Activated naive CD8-positive, alpha-beta T cell treated with anti-CD3 and anti-CD28 coated beads, Interleukin-2, amount 50 U/mL, for 24 hours (primary cell): ENCODE data around the gene ICE2.

Source experiments
- ATAC-seq: fragments of 150-1000 bp; cut with Tn5 transposase; one replicate; pipeline ENCODE4 v1.10.0; 2021
- DNase-seq: peaks from one replicate; pipeline ENCODE4 v3.0.0; 2021
- H3K27ac Mint-ChIP-seq: one replicate; pipeline ENCODE4 v1.8.0; 2021; ENCODE audit warnings: mild to moderate bottlenecking, mixed read lengths
- H3K27me3 Mint-ChIP-seq: one replicate; pipeline ENCODE4 v1.8.0; 2021; ENCODE audit warnings: mixed read lengths
- H3K36me3 Mint-ChIP-seq: one replicate; pipeline ENCODE4 v1.8.0; 2021; ENCODE audit warnings: low read depth, mixed read lengths
- H3K4me1 Mint-ChIP-seq: one replicate; pipeline ENCODE4 v1.8.0; 2021; ENCODE audit warnings: mixed read lengths
- H3K4me3 Mint-ChIP-seq: one replicate; pipeline ENCODE4 v1.8.0; 2021; ENCODE audit warnings: mild to moderate bottlenecking, moderate library complexity, mixed read lengths
- H3K9me3 Mint-ChIP-seq: one replicate; pipeline ENCODE4 v1.8.0; 2021; ENCODE audit warnings: mixed read lengths

Gene ICE2, protein sequence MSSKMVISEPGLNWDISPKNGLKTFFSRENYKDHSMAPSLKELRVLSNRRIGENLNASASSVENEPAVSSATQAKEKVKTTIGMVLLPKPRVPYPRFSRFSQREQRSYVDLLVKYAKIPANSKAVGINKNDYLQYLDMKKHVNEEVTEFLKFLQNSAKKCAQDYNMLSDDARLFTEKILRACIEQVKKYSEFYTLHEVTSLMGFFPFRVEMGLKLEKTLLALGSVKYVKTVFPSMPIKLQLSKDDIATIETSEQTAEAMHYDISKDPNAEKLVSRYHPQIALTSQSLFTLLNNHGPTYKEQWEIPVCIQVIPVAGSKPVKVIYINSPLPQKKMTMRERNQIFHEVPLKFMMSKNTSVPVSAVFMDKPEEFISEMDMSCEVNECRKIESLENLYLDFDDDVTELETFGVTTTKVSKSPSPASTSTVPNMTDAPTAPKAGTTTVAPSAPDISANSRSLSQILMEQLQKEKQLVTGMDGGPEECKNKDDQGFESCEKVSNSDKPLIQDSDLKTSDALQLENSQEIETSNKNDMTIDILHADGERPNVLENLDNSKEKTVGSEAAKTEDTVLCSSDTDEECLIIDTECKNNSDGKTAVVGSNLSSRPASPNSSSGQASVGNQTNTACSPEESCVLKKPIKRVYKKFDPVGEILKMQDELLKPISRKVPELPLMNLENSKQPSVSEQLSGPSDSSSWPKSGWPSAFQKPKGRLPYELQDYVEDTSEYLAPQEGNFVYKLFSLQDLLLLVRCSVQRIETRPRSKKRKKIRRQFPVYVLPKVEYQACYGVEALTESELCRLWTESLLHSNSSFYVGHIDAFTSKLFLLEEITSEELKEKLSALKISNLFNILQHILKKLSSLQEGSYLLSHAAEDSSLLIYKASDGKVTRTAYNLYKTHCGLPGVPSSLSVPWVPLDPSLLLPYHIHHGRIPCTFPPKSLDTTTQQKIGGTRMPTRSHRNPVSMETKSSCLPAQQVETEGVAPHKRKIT

DNA sequence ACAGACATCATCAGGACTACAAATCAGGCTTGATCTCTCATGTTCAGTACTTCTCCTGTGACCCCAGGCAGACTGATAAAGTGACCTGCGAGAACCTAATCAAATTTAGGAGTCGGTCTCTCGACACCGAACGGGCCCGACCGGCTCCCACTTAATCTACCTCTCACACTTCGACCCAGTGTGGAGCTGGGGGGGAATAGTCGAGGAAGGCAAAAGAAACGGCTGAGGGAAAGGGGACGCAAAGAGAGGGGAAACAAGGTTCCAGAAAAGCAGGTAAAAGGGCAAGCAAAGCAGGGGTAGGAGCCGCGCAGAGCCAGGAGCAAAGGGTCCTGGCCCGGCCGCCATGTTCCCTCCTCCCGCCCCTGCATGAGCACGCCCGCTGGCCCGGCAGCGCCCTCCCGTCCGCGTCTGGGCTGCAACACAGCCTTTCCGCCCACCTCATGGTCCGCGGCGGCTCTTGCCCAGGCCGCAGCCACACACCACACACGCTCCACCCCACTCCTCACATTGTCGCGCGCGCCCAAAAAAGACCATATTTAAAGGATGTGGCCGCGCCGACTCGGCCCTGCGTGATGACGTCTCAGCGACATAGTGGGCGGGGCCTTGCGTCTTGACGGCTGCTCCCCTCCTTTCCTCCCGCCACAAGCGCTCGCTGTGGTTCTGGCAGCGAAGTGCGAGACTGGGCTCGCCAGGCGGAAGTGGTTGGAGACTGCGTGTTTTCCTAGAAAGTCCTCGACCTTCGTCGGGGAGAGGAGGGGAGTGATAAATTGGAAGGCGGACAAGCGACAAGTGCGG lies at the start of gene ICE2:
Gene ICE2 (minus strand): TSS at position 577 of the 795 bp plus-strand sequence. CDS start 1,165 bp downstream, outside the sequence.
- ATAC-seq (peak; percentile 92), DNase-seq (peak; percentile 98)
- Mint-ChIP-seq H3K9me3 (no peaks in the 10 kb centered on the region), H3K27ac (peak within 1 kb of the TSS; percentile 100), H3K36me3 (peaks cover 17% of the 10 kb centered on the region), H3K4me3 (peak within 1 kb of the TSS; percentile 98), H3K27me3 (peaks cover 4% of the 10 kb centered on the region), H3K4me1 (peaks cover 63% of the 10 kb centered on the region)

GRCh38 chr15:60528530-60528929 lies 49.6 kb upstream of the ICE2 start:
- Mint-ChIP-seq H3K4me1 (peaks cover 72% of the 10 kb centered on the region), H3K9me3 (no peaks in the 10 kb centered on the region), H3K4me3 (no peak overlapping the region), H3K27me3 (no peaks in the 10 kb centered on the region), H3K27ac (peak overlapping the region; percentile 88), H3K36me3 (peaks cover 21% of the 10 kb centered on the region)
- peak; percentile 75 for ATAC-seq
- no peak for DNase-seq

DNA sequence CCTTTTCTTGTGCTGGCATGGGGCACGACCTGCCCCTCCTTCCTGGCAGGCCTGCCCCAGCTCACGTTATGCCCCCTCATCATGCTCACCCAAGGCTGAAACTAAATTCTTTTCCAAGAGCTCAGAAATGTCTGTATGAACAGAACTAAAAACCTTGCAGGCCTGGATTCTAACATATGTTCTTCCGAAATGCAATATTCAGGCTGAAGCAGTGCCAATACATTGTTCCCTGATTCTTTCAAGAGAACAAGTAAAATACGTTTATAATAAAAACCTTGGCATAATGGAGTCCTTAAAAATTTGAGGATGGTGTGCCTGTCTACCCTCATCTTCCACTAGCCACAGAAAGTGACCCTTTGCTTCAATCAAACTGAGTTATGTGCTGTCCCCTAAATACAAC lies 48.5 kb upstream of the ICE2 start:
- no peaks in the 10 kb centered on the region for H3K27me3 Mint-ChIP-seq
- no peaks in the 10 kb centered on the region for H3K9me3 Mint-ChIP-seq
- no peak for DNase-seq
- H3K4me3 Mint-ChIP-seq = no peak overlapping the region
- peak overlapping the region; percentile 60 for H3K27ac Mint-ChIP-seq
- ATAC-seq = no peak
- peaks cover 71% of the 10 kb centered on the region for H3K4me1 Mint-ChIP-seq
- H3K36me3 Mint-ChIP-seq = peaks cover 24% of the 10 kb centered on the region

- ATAC-seq (peak; percentile 47), DNase-seq (no peak)
Observed at GRCh38 chr15:60526127-60526616, 47.2 kb upstream of the ICE2 start.

GRCh38 chr15:60525341-60526039 lies 46.5 kb upstream of the ICE2 start:
- H3K36me3 Mint-ChIP-seq = peaks cover 26% of the 10 kb centered on the region
- DNase-seq = no peak
- no peaks in the 10 kb centered on the region for H3K9me3 Mint-ChIP-seq
- H3K27me3 Mint-ChIP-seq = no peaks in the 10 kb centered on the region
- H3K27ac Mint-ChIP-seq = no peak overlapping the region
- H3K4me1 Mint-ChIP-seq = peaks cover 68% of the 10 kb centered on the region
- ATAC-seq = no peak
- no peak overlapping the region for H3K4me3 Mint-ChIP-seq

More at GRCh38 chr15:60526127-60526616, 47.2 kb upstream of the ICE2 start:
- no peaks in the 10 kb centered on the region for H3K9me3 Mint-ChIP-seq
- H3K36me3 Mint-ChIP-seq = peaks cover 25% of the 10 kb centered on the region
- H3K4me3 Mint-ChIP-seq = peak overlapping the region; percentile 7
- H3K27me3 Mint-ChIP-seq = no peaks in the 10 kb centered on the region
- H3K4me1 Mint-ChIP-seq = peaks cover 69% of the 10 kb centered on the region
- H3K27ac Mint-ChIP-seq = peak overlapping the region; percentile 83

DNA sequence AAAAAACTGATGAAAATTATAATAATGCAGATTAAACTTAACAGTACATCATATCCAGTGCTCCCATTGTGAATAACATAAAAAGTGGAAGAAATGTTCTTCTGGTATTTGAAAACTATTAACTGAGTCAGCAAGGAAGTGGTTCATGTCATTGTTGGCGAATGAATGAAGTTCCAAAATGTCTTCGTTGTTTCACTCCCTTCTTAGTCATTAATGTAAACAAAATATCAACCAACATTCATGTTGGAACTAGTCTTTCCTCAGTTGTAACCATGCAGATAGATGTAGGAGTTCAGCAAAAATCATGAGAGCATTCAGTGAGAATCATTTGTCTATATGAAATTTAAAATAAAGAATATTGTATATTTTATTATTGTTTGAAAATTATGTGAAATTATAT lies 44.1 kb upstream of the ICE2 start:
- no peak overlapping the region for H3K4me3 Mint-ChIP-seq
- peak overlapping the region; percentile 62 for H3K27ac Mint-ChIP-seq
- peaks cover 26% of the 10 kb centered on the region for H3K36me3 Mint-ChIP-seq
- no peak for DNase-seq
- no peaks in the 10 kb centered on the region for H3K9me3 Mint-ChIP-seq
- no peak for ATAC-seq
- no peaks in the 10 kb centered on the region for H3K27me3 Mint-ChIP-seq
- H3K4me1 Mint-ChIP-seq = peaks cover 71% of the 10 kb centered on the region

DNA sequence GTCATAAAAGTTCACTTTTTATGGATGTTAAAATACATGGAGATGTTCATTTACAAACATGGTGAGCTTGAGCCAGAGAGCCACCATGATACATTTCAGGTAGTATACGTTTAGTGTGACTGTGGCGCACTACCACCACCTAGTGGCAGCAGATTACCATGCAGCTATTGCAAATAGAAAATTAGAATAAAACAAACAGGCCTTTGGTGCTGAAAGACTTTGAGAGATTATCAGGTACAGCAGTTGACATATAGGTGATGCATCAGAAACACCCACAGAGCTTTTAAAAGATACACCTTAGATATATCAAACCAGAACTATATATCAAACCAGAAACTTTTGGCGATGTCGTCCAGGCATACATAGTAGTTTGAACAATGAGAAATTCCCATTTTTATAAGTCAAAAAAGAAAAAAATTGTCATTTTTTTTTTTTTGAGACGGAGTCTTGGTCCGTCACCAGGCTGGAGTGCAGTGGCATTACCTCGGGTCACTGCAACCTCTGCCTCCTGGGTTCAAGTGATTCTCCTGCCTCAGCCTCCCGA lies 42.0 kb upstream of the ICE2 start:
- DNase-seq (peak; percentile 84), ATAC-seq (peak; percentile 57)
- H3K9me3 Mint-ChIP-seq = no peaks in the 10 kb centered on the region
- H3K27me3 Mint-ChIP-seq = no peaks in the 10 kb centered on the region
- H3K27ac Mint-ChIP-seq = peak overlapping the region; percentile 58
- peak overlapping the region; percentile 16 for H3K4me3 Mint-ChIP-seq
- peaks cover 18% of the 10 kb centered on the region for H3K36me3 Mint-ChIP-seq
- H3K4me1 Mint-ChIP-seq = peaks cover 50% of the 10 kb centered on the region

- H3K27me3 Mint-ChIP-seq = no peaks in the 10 kb centered on the region
- H3K4me1 Mint-ChIP-seq = peaks cover 46% of the 10 kb centered on the region
- H3K9me3 Mint-ChIP-seq = no peaks in the 10 kb centered on the region
- H3K36me3 Mint-ChIP-seq = peaks cover 18% of the 10 kb centered on the region
- peak overlapping the region; percentile 58 for H3K27ac Mint-ChIP-seq
- ATAC-seq (peak; percentile 95), DNase-seq (no peak)
- peak overlapping the region; percentile 16 for H3K4me3 Mint-ChIP-seq
Observed at GRCh38 chr15:60520013-60520824, 41.3 kb upstream of the ICE2 start.

GRCh38 chr15:60519218-60519617 lies 40.3 kb upstream of the ICE2 start:
- Mint-ChIP-seq H3K4me1 (peaks cover 41% of the 10 kb centered on the region), H3K9me3 (no peaks in the 10 kb centered on the region), H3K36me3 (peaks cover 21% of the 10 kb centered on the region), H3K27ac (peak overlapping the region; percentile 11), H3K27me3 (no peaks in the 10 kb centered on the region), H3K4me3 (no peak overlapping the region)
- ATAC-seq = no peak
- no peak for DNase-seq

DNA sequence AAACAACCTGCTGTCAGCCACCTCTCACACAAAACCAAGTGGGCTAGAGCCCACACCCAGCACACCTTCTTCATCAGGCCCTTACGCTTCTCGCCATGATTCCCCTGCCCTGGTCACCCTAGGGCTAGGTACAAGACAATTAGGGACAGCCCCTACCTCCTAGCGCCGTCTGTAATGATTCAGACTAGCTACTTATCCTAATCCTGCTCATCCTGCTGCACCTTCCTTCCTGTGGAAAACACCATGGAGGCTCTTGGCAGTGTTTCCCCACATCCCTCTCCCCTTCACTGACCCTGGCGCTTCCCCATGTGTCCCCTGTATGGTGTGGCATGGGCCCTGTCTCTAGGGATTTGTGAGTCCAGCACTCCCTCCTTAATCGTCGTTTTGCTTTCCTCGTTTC lies 39.6 kb upstream of the ICE2 start:
- peaks cover 28% of the 10 kb centered on the region for H3K36me3 Mint-ChIP-seq
- DNase-seq = no peak
- H3K4me1 Mint-ChIP-seq = peaks cover 36% of the 10 kb centered on the region
- H3K27ac Mint-ChIP-seq = peak overlapping the region; percentile 3
- H3K9me3 Mint-ChIP-seq = no peaks in the 10 kb centered on the region
- H3K27me3 Mint-ChIP-seq = no peaks in the 10 kb centered on the region
- no peak overlapping the region for H3K4me3 Mint-ChIP-seq
- ATAC-seq = no peak

DNA sequence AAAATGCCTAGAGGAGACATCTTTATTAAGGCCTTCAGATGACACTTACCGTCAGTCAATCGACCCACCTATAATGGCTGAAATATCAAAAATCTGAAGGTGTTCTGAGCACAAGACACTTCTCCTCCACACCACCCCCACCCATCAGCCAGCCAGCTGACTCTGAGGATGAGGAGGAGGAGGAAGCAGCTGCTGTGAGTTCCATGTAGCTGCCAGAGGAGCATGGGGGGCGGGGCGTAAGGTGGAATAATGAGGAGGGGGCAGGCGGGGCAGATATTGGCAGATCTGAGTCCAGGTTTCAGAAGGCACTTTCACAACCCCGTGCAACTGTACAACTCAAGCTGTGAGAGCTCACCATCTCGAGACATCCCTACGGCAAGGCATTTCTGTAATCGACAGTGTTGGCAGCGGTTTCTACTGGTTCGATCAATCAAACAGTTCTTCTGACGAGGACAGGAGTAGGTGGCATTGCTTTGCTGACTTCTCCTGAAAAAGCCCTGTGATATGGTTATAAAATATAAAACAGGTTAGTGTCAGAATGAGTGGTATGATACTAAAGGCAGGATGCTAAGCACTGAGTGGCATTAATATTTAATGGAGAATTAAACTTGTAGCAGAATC lies 35.4 kb upstream of the ICE2 start:
- DNase-seq (no peak), ATAC-seq (no peak)
- Mint-ChIP-seq H3K27me3 (no peaks in the 10 kb centered on the region), H3K4me3 (no peak overlapping the region), H3K4me1 (peaks cover 41% of the 10 kb centered on the region), H3K27ac (no peak overlapping the region), H3K9me3 (no peaks in the 10 kb centered on the region), H3K36me3 (peaks cover 42% of the 10 kb centered on the region)

GRCh38 chr15:60513676-60514075 lies 34.7 kb upstream of the ICE2 start:
- Mint-ChIP-seq H3K4me1 (peaks cover 44% of the 10 kb centered on the region), H3K36me3 (peaks cover 42% of the 10 kb centered on the region), H3K4me3 (no peak overlapping the region), H3K27me3 (no peaks in the 10 kb centered on the region), H3K9me3 (no peaks in the 10 kb centered on the region), H3K27ac (no peak overlapping the region)
- DNase-seq (no peak), ATAC-seq (no peak)
